SK-N-SH treated with all-trans-retinoic acid at 6 μM for 48 hours (cell line): ENCODE results near the gene NTMT1.

Source experiments
- ATAC-seq: fragments of 200-7000 bp; cut with Tn5 transposase; 3 replicates; pipeline ENCODE4 v1.9.1; 2020; ENCODE audit warnings: mild to moderate bottlenecking, moderate library complexity
- CSDC2 ChIP-seq: fragments of 250-450 bp; sonication (Bioruptor Pico); IDR thresholded peaks from 2 replicates; pipeline ENCODE4 v1.5.0; 2020; ENCODE audit warnings: mild to moderate bottlenecking, moderate library complexity
- GLIS3 ChIP-seq: fragments of 250-450 bp; sonication (Bioruptor Pico); IDR thresholded peaks from 2 replicates; pipeline ENCODE4 v1.5.0; 2020; ENCODE audit warnings: mild to moderate bottlenecking, moderate library complexity
- RARB ChIP-seq: fragments of 250-450 bp; sonication (Bioruptor Pico); IDR thresholded peaks from 2 replicates; pipeline ENCODE4 v1.8.0; 2021; ENCODE audit warnings: mild to moderate bottlenecking, moderate library complexity
- SNAI2 ChIP-seq: fragments of 250-450 bp; sonication (Bioruptor Pico); IDR thresholded peaks from 2 replicates; pipeline ENCODE4 v1.5.0; 2020; ENCODE audit warnings: mild to moderate bottlenecking, moderate library complexity
- ZFP3 ChIP-seq: fragments of 250-450 bp; sonication (Bioruptor Pico); IDR thresholded peaks from 2 replicates; pipeline ENCODE4 v1.5.0; 2020; ENCODE audit warnings: mild to moderate bottlenecking, moderate library complexity

NTMT1 gene

DNA sequence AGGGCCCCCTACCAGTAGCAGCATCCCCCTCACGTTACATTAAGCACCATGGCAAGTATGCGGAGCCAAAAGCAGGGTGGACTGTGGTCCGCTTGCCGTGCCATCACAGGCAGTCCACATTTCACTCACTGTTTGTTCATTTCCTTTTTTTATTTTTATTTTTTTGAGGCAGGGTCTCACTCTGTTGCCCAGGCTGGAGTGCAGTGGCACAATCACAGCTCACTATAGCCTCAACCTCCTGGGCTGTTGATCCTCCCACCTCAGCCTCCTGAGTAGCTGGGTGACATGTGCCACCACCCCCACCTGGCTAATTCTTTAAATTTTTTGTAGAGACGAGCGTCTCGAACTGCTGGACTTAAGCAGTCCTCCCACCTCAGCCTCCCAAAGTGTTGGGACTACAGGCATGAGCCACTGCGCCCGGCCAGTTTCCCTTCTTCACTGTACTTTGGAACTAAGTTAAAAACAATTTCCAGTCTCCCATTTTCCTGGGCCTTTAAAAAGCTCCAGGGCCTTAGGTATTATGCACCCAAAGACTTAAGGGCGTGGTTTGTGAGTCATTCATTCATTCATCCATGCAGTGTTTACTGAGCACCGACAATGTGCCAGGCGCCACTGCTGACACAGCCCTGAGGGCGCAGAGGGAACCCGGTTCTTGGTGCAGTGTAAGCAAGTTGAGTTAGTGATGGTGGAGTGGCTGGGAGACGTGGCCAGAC lies 59.4 kb downstream of the NTMT1 start:
- ATAC-seq: no peak; the same call in 2 of the 3 replicates
- TF ChIP-seq GLIS3 (CRISPR knock-in tag) (no peak), ZFP3 (CRISPR knock-in tag) (no peak), SNAI2 (CRISPR knock-in tag) (no peak), RARB (CRISPR knock-in tag) (no peak), CSDC2 (no peak)
